NT2/D1 (cell line): Measurements from ENCODE around the gene DRC3.

Source experiments
- SUZ12 ChIP-seq: IDR thresholded peaks from 2 replicates; pipeline ENCODE4 v1.6.1; 2011; ENCODE audit not compliant: insufficient read length, insufficient read depth; ENCODE audit errors: extremely low read depth
- YY1 ChIP-seq: IDR thresholded peaks from 2 replicates; pipeline ENCODE4 v1.6.1; 2011; ENCODE audit not compliant: insufficient read length, insufficient read depth
- ZNF274 ChIP-seq: IDR thresholded peaks from 2 replicates; pipeline ENCODE4 v1.6.1; 2011; ENCODE audit warnings: mild to moderate bottlenecking, low read depth, low read length

- TF ChIP-seq YY1 (no peak), SUZ12 (no peak), ZNF274 (no peak)
Observed at GRCh38 chr17:18064053-18064452, 91.4 kb downstream of the DRC3 start.
